Measurements from ENCODE around the gene CCNA1. TPM values are rescaled to one million over a fixed set of nuclear protein-coding genes. Genes with fewer than 3 reads are reported as not detected.

The CCNA1 gene
- total RNA-seq, 1 experiment from 2014 or later: not detected

DNA sequence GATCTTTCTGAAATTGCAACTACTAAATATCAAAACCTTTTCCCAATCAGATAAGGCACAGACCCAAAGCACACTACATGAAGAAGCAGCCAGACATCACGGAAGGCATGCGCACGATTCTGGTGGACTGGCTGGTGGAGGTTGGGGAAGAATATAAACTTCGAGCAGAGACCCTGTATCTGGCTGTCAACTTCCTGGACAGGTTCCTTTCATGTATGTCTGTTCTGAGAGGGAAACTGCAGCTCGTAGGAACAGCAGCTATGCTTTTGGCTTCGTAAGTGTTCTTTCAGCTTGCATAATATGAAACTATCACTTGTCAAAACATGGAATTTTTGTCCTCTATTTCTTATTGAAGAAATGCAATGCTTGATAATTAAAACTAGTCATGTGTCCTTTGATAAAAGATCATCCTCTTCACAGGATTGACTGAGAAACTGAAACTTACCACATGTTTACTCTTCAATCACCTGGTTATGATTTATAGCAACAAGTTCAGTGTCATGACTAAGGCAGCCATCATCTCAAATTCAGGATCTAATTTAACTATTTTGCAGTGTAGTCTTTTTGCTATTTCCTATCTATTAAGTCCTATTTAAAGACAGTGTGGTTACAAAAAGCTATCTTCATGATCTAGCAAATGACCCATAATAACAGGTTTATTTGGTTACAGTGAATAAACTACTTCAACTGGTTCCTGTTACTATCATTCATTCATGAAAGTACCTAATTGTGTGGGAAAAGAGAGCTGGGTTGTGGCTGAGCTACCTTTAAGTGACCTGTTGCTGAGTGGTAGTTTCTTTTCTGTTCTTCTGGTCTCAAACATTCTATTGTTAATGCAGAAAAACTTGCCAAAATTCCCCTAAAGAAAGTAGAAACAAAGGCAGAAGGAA is 6.5 kb downstream of the CCNA1 start:
- no peak overlapping the region for H3K9ac ChIP-seq (ENCODE audit: low read length)
- H3K9me3 ChIP-seq (ENCODE audit: control insufficient read depth in 1 of 2, insufficient read depth in 1 of 2, low read depth in 1 of 2, low read length in 2 of 2): no peaks in the 10 kb centered on the region
- no peaks in the 10 kb centered on the region for H3K9me2 ChIP-seq (ENCODE audit: insufficient read depth)
- no peak overlapping the region for H3K27ac ChIP-seq (ENCODE audit: low read depth, low read length)
- no TSS peak for BruUV-seq (replicated peaks)
- H3K79me2 ChIP-seq (ENCODE audit: insufficient read depth, low read length): no peaks in the 10 kb centered on the region
- DNase-seq (ENCODE audit: low read depth, low spot score): no peak
- POLR2A ChIA-PET: no interaction called here
- no peak for ATAC-seq
- no peaks in the 10 kb centered on the region for H4K20me1 ChIP-seq (ENCODE audit: insufficient read depth)
- RAD21 ChIA-PET (ENCODE audit: low non-redundant PET in 1 of 2, low total read pairs in 2 of 2, uncharacterized antibody in 2 of 2, unreplicated experiment in 2 of 2): no interaction called here
- H3K36me3 ChIP-seq (ENCODE audit: control insufficient read depth in 1 of 2, insufficient read depth in 2 of 2, low read length in 2 of 2): no peaks in the 10 kb centered on the region
- H3K27me3 ChIP-seq (ENCODE audit: insufficient read depth, low read length): no peaks in the 10 kb centered on the region
- intact Hi-C loops (cut with micrococcal nuclease): no loop called here
- CTCF ChIA-PET: no interaction called here
- no peaks in the 10 kb centered on the region for H3K4me1 ChIP-seq (ENCODE audit: control insufficient read depth in 1 of 2, insufficient read depth in 2 of 2, low read length in 2 of 2)
- TF ChIP-seq ZFX (IDR thresholded peaks at IDR 0.05) (no peak), EZH2 (IDR thresholded peaks at IDR 0.05) (no peak), ELF1 (IDR thresholded peaks at IDR 0.05; ENCODE audit: borderline replicate concordance, low read depth) (no peak)
- no peak overlapping the region for H3K4me3 ChIP-seq (replicated peaks in 1 of 2; ENCODE audit: low read depth in 1 of 2, low read length in 2 of 2)
- no peak overlapping the region for H2AFZ ChIP-seq (ENCODE audit: low read depth, low read length, poor library complexity, severe bottlenecking)
- H3K4me2 ChIP-seq (ENCODE audit: low read length): no peak overlapping the region

DNA sequence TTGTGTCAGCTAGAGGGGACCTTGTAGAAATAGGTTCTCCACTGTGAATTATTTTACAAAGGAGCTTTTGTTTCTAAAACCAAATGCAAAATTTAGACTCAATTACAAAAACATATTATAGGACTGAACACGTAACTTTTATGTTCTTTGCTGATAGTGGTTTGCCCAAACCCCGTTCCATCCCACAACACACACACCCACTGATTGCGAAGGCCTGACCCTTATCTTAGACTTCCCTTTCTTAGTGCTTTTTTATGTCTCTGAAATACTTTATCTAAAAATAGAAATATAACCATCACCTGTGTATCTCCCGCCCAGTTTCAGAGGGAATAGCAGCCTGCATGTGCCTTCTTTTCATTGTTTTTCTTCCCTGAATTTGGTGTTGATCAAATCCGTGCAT is 13.0 kb downstream of the CCNA1 start:
- no peaks in the 10 kb centered on the region for H3K27me3 ChIP-seq (ENCODE audit: insufficient read depth, low read length)
- no TSS peak for BruUV-seq (replicated peaks)
- no peak overlapping the region for H3K4me3 ChIP-seq (replicated peaks in 1 of 2; ENCODE audit: low read depth in 1 of 2, low read length in 2 of 2)
- H3K9ac ChIP-seq (ENCODE audit: low read length): no peak overlapping the region
- no peak overlapping the region for H3K27ac ChIP-seq (ENCODE audit: low read depth, low read length)
- no peak overlapping the region for H2AFZ ChIP-seq (ENCODE audit: low read depth, low read length, poor library complexity, severe bottlenecking)
- no peaks in the 10 kb centered on the region for H4K20me1 ChIP-seq (ENCODE audit: insufficient read depth)
- POLR2A ChIA-PET: no interaction called here
- DNase-seq (ENCODE audit: low read depth, low spot score) (no peak), ATAC-seq (no peak)
- CTCF ChIA-PET: no interaction called here
- TF ChIP-seq SRF (IDR thresholded peaks at IDR 0.05; ENCODE audit: low read depth): no peak
- intact Hi-C loops (cut with micrococcal nuclease): no loop called here
- H3K9me2 ChIP-seq (ENCODE audit: insufficient read depth): no peaks in the 10 kb centered on the region
- H3K4me2 ChIP-seq (ENCODE audit: low read length): no peak overlapping the region
- RAD21 ChIA-PET (ENCODE audit: low non-redundant PET in 1 of 2, low total read pairs in 2 of 2, uncharacterized antibody in 2 of 2, unreplicated experiment in 2 of 2): no interaction called here
- no peaks in the 10 kb centered on the region for H3K4me1 ChIP-seq (ENCODE audit: control insufficient read depth in 1 of 2, insufficient read depth in 2 of 2, low read length in 2 of 2)
- H3K79me2 ChIP-seq (ENCODE audit: insufficient read depth, low read length): no peaks in the 10 kb centered on the region
- peaks cover 0 to 5% of the 10 kb centered on the region in 2 experiments; a peak in 1 of 4 replicates for H3K9me3 ChIP-seq (ENCODE audit: control insufficient read depth in 1 of 2, insufficient read depth in 1 of 2, low read depth in 1 of 2, low read length in 2 of 2)
- no peaks in the 10 kb centered on the region for H3K36me3 ChIP-seq (ENCODE audit: control insufficient read depth in 1 of 2, insufficient read depth in 2 of 2, low read length in 2 of 2)
